Left cardiac atrium (tissue), 4 donors: ENCODE results near the gene CYP4Z1. TPM values are rescaled to one million over a fixed set of nuclear protein-coding genes. Genes with fewer than 3 reads are reported as not detected.
"Not testable (repeated sequence)": the region's sequence is repeated elsewhere in the genome, so short reads cannot be mapped to it uniquely, and the experiment has no call there.

ENCODE experiments used
- ATAC-seq, 2 donors: fragments of 200-7000 bp; cut with Tn5 transposase; one replicate each; pipeline ENCODE4 v1.9.1; 2020; ENCODE audit warnings: mild to moderate bottlenecking in 2 of 2, moderate library complexity in 2 of 2
- DNase-seq: peaks from one replicate; pipeline ENCODE4 v3.0.0-alpha.2; 2020
- intact Hi-C, 2 donors: fragments of 100-400 bp; cut with DNase I; formaldehyde crosslinking; loops; one replicate each; pipeline versions ENCODE4 v1.14.1 to v1.15.1; 2022 to 2023
- long read RNA-seq: library from polyadenylated mRNA; unstranded; transcript quantifications from one replicate; pipeline ENCODE4 v2.0.0, GENCODE V29; 2021
- total RNA-seq, 2 donors: library from RNA; stranded (reverse); fragmentation: NEBNext Ultra II Directional; extraction: Animal tissue kit (Norgen Biotek cat#: 25700); gene quantifications; one replicate each; pipeline ENCODE4 v1.2.1, GENCODE V29; 2021
- donor health status: DM: no; HTN: yes; CAD: no.
- donor health status: DM: no; HTN: yes; CAD: no; lungs with severe emphysema.
- donor health status: DM: yes; HTN: yes; CAD: no.
- donor health status: Dilated cardiomyopathy.

The CYP4Z1 gene
- 1 to 10 TPM in 1 of 2 donors, under 1 TPM in 1; 0.29 to 1.1 TPM for total RNA-seq
- long read RNA-seq, partial matches to known transcripts, result 0 of 1 reads
- long read RNA-seq, other reads (novel, unspliced or antisense), result 1 of 1 reads

- ATAC-seq (no peak), DNase-seq (no peak)
- intact Hi-C loops, result no loop called here
Observed at GRCh38 chr1:47067097-47067594, at the start of gene CYP4Z1. Gene CYP4Z1 (plus strand): TSS chr1:47067231. CDS start chr1:47067491, 260 bp downstream.

DNA sequence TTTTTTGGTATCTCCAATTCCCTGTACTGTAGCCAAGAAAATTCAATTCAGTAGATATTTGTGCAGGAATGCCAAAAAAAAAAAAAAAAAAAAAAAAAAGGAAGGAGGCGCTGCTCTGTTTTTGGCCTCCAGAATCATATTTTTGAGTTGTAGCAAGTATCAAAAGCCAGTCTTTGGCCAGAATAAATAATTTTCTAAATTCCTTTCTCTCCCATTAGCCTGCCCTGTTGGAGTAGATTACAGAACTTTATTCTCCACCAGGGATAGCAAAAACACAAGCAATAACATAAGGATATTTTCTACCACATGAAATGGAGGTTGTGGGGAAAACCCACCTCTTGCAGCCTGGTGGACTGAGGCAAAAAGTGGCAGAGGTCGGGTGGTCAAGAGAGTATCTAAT, 46.0 kb upstream of the CYP4Z1 start:
- ATAC-seq, result peak in 1 of 2 donors; percentile 55
- no peak for DNase-seq
- intact Hi-C loops, result no loop called here

DNA sequence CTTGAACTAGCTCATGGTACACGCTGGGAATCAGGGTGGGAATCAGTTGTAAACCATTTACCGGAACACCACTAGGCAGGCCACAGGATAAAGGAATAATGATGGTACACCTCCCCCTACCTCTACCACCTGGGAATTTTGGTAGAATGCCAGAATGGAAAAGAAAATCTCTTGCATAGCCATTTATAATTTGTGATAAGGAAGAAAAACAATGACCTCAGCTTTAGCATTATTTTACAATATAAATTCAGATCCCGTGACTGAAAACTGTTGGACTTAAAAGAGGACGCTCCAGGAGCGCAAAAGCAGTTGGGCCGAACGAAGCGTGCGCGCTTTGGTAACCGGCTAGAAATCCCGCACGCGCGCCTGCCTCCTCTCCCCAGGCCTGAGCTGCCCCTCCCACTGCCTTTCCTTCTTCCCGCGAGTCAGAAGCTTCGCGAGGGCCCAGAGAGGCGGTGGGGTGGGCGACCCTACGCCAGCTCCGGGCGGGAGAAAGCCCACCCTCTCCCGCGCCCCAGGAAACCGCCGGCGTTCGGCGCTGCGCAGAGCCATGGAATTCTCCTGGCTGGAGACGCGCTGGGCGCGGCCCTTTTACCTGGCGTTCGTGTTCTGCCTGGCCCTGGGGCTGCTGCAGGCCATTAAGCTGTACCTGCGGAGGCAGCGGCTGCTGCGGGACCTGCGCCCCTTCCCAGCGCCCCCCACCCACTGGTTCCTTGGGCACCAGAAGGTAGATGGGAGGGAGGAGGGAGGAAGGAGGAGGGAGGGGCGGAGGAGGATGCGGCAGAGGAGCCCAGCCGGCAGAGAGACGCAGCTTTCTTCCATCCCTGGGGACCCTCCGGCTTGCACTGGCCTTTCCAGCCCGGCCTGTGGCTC, 43.5 kb upstream of the CYP4Z1 start, which contains the start of gene CYP4X1:
Gene CYP4X1 (plus strand): TSS at position 402 of the 873 bp plus-strand sequence. CDS start 149 bp downstream, at position 551.
- ATAC-seq (peak; percentile 78 to 87), DNase-seq (peak; percentile 57)
- intact Hi-C loops, result no loop called here

DNA sequence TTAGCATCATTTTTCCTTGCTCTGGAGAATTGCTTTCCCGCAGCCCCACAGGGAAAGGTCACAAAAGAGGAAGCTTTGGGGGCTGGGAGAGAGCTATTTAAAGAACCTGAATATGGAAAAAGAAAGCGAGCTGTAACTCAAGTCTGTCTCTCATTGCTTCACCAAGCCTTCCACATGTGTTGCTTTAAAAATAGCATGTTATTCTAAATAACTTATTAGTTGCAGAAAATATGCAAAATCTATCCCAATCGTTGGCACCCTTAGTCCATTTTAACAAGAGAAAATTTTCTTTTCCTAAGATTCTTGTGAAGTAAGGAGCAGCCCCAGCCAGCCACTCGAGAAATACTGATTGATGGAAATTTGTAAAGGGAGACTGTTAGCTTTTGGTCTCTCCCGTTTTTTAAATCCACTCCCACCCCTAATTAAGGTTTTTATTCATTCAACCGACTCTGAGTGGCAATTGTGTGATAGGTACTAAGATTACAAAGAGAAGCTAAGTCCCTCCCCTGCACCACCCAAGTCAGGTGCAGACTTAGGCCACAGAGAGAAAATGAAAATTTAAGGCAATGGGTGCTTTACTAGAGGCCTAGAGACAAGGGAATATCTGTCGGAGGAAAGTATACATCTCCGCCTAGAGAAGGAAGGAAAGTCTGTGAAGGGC, 42.8 kb upstream of the CYP4Z1 start:
- DNase-seq (no peak), ATAC-seq (no peak)
- intact Hi-C loops, result no loop called here

GRCh38 chr1:47030170-47030805, 36.7 kb upstream of the CYP4Z1 start:
- intact Hi-C loops, result no loop called here
- ATAC-seq, result peak in 1 of 2 donors; percentile 67
- DNase-seq, result no peak

DNA sequence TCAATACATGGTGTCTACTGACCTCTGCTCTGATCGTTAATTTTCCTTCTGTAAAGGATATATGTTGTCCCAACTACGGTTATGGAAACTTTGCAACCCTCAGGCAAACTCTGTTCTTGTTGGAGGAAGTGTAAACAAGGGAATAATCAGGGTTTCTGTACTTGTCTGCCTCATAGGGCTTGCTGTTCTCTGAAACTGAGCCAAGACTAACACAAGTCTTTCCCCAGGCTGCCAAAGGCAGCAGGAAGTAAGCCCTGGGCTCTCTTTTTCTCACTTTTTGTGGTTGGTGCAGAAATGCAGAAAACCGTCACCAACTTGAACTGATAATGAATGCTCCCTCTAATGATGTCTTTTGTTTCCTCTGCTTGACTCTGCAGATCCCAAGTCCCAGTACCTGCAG, 36.0 kb upstream of the CYP4Z1 start:
- peak; percentile 82 to 96 for ATAC-seq
- intact Hi-C loops, result no loop called here

GRCh38 chr1:47031585-47031984, 35.4 kb upstream of the CYP4Z1 start:
- DNase-seq (no peak), ATAC-seq (peak in 1 of 2 donors; percentile 73)
- intact Hi-C loops, result no loop called here

More for the DNA sequence above, 36.0 kb upstream of the CYP4Z1 start:
- DNase-seq, result peak; percentile 27

GRCh38 chr1:47036764-47037163, 30.3 kb upstream of the CYP4Z1 start:
- DNase-seq (no peak), ATAC-seq (no peak)
- intact Hi-C loops, result no loop called here

- intact Hi-C loops, result no loop called here
- DNase-seq (no peak), ATAC-seq (no peak)
Observed at GRCh38 chr1:47059376-47059775, 7.7 kb upstream of the CYP4Z1 start.

DNA sequence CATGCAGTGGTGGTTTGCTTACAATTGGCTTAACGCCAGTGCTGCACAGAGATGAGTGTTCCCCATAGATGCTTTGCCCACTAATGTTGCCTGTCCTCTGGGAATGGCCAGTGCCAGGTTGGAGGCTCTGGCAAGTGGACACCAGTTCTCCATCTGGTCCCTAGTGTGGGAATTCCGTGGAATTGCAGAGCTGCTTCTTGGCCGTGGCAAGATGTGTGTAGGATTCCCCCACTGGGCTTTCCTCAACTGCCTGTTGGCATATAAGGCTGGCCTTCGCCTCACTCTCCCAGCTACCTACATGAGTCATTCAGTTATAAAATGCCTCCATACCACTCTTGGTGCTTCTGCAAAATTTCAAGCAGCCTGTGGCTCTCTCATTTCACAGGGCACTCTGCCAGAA, 2.0 kb downstream of the CYP4Z1 start:
- intact Hi-C loops, DNase-seq: not testable (repeated sequence)
- peak in 1 of 2 donors; percentile 81 for ATAC-seq

DNA sequence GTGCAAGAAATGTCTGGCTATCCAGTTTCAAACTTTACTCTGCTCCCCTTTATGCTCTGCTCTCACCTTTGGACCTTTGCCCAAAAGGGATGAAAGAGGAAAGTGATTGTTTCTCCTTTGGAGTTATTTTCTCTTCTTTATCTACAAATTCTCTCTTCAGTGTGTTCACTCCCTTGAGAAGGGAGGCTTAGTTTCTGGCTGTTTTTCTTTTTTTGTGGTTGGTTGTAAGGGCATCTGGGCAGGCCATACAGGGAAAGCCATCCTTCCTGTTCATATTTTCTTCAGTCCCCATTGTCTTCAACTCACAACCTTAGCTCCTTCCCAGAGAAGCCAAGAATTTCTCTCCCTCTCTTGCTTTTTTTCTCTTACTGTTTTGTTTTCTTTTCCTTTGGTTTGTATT, 2.5 kb downstream of the CYP4Z1 start:
- ATAC-seq, DNase-seq, intact Hi-C loops: not testable (repeated sequence)

DNA sequence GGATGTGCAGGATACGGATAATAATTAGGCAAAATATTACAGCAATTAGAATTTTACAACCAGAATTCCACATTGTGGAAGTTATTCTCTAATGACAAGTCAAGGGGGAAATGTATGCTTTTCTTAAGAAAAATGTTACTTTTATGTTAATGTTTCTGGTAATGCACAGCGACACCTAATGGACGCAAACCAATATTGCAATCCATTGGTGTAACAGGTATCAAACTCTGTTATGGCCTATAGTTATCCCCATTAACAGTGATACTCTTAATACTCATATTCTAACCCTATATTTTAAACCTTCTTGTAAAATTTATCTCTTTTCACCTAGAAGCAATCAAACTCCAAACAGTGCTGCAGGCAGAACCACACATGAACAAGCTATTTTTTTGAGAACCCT, 22.3 kb downstream of the CYP4Z1 start:
- peak; percentile 20 for DNase-seq
- ATAC-seq, intact Hi-C loops: not testable (repeated sequence)

DNA sequence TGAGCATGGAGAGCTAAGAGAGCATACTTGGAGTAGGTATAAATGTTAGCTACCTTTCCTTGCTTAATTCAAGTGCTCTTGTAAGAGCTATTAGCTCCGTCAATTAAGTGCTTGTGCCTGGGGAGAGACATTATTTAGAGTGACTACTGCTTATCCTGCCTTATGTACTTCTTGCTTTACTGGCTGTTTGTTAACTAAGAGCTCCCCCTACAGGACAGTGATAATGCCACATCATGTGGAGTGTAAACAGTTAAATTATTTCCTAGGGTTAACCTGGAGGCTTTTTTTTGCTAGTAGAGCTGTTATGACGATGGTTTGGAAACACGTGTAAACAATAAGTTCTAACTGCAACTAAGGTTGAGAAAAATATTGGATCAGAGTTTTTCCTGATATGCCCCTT, 24.4 kb downstream of the CYP4Z1 start:
- ATAC-seq, intact Hi-C loops, DNase-seq: not testable (repeated sequence)

- DNase-seq, result no peak
- intact Hi-C loops, result no loop called here
Observed at GRCh38 chr1:47104816-47105215, 37.8 kb downstream of the CYP4Z1 start.

GRCh38 chr1:47106792-47107191, 39.8 kb downstream of the CYP4Z1 start:
- intact Hi-C loops, result no loop called here
- DNase-seq (no peak), ATAC-seq (no peak)

More at GRCh38 chr1:47104816-47105215, 37.8 kb downstream of the CYP4Z1 start:
- no peak for ATAC-seq

- ATAC-seq, intact Hi-C loops, DNase-seq: not testable (repeated sequence)
Observed at GRCh38 chr1:47107851-47108574, 41.0 kb downstream of the CYP4Z1 start.

DNA sequence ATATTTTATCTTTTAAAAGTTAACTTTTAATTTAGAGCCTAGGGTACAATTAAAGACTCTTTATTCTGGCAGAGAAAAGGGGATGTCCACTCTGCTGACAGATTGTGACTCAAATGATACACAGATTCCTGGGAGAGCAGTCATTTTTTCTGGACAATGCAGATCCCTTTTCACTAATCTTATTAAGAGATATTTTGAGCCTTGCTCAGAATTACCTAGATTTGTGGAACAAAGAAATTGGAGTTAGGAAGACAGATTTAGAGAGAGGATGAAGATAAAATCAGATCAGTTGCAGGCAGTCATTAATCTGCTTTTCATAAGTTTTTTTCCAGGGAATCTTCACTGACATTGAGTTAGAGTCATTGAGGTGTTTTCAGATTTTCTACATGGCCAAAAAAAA, 42.5 kb downstream of the CYP4Z1 start:
- intact Hi-C loops, ATAC-seq, DNase-seq: not testable (repeated sequence)

DNA sequence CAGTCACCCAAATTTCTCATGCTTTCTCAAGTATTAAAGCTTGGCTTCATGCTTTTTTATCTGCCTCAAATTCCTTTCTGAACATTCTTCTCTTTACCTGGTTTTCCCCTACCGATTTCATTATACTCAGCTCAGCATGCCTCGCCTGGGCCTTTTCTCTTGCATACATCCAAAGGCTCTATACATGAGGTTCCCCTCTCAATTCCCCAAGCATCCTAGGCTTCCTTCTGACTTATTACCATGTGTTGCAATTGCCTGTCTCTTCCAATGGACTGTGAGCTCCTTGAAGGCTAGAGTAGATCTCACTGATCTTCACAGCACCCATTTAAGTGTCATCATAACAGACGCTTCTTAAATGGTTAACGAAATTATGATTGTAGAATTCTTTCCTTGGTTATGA, 46.1 kb downstream of the CYP4Z1 start:
- intact Hi-C loops, result no loop called here

DNA sequence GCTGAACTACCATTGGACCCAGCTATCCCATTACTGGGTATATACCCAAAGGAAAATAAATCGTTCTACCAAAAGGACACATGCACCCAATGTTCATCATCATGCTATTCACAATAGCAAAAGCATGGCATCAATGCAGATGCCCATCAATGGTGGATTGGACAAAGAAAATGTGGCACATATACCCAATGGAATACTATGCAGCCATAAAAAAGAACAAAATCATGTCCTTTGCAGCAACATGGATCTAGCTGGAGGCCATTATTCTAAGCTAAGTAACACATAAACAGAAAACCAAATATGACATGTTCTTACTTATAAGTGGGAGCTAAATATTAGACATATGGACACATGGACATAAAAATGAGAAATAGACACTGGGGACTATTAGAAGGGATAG, 54.0 kb downstream of the CYP4Z1 start:
- ATAC-seq, intact Hi-C loops, DNase-seq: not testable (repeated sequence)

More for the DNA sequence above, 46.1 kb downstream of the CYP4Z1 start:
- DNase-seq (no peak), ATAC-seq (no peak)
